IPS-18a (cell line): Measurements from ENCODE around the gene ACTG1.
"Not testable (repeated sequence)": the region's sequence is repeated elsewhere in the genome, so short reads cannot be mapped to it uniquely, and the experiment has no call there.

Experiments
- H3K27ac ChIP-seq: one replicate; pipeline ENCODE4 v1.5.1; 2013; ENCODE audit warnings: low read length
- H3K27me3 ChIP-seq: one replicate; pipeline ENCODE4 v1.6.1; 2013; ENCODE audit warnings: mild to moderate bottlenecking, low read length; ENCODE audit not compliant: control insufficient read depth, insufficient read depth
- H3K36me3 ChIP-seq: one replicate; pipeline ENCODE4 v1.6.1; 2013; ENCODE audit warnings: low read depth, low read length; ENCODE audit not compliant: control insufficient read depth
- H3K4me1 ChIP-seq: one replicate; pipeline ENCODE4 v1.6.1; 2013; ENCODE audit warnings: low read depth, low read length; ENCODE audit not compliant: control insufficient read depth
- H3K4me3 ChIP-seq: one replicate; pipeline ENCODE4 v1.5.1; 2013; ENCODE audit warnings: low read length
- H3K9ac ChIP-seq: one replicate; pipeline ENCODE4 v1.6.1; 2013; ENCODE audit warnings: mild to moderate bottlenecking, low read length, moderate library complexity
- H3K9me3 ChIP-seq: one replicate; pipeline ENCODE4 v1.6.1; 2013; ENCODE audit warnings: low read depth, low read length; ENCODE audit not compliant: control insufficient read depth

The ACTG1 gene

DNA sequence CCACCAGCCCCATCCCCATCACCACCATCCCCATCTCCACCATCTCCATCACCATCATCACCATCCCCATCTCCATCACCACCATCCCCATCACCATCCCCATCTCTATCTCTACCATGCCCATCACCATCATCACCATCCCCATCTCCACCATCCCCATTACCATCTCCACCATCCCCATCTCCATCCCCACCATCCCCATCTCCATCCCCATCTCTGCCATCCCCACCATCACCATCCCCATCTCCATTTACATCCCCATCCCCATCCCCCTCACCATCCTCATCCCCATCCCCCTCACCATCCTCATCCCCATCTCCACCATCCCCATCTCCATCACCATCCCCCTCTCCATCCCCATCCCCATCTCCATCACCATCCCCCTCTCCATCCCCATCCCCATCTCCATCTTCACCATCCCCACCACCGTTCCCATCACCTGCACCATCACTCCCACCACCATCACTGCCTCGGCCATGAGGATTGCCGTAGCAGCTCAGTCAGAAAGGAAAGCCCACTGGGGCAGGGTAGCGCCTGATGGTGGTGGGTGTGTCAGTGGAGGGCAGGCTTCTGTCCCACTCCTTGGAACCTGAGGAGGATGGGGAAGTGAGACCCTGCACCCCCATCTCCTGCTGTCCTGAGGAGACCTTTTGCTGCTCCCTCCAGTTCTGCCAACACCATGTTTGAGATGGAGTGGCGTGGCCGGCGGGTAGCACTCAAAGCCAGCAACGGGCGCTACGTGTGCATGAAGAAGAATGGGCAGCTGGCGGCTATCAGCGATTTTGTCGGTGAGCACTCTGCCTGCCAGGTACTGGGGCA, 23.1 kb upstream of the ACTG1 start:
- Histone ChIP-seq H3K9ac (no peak overlapping the region), H3K4me1 (no peaks in the 10 kb centered on the region), H3K36me3 (no peaks in the 10 kb centered on the region), H3K9me3 (no peaks in the 10 kb centered on the region), H3K27me3 (peaks cover 28% of the 10 kb centered on the region), H3K4me3 (no peak overlapping the region), H3K27ac (no peak overlapping the region)

GRCh38 chr17:81535007-81535328, 22.4 kb upstream of the ACTG1 start:
- no peak overlapping the region for H3K9ac ChIP-seq
- H3K27me3 ChIP-seq, result peaks cover 35% of the 10 kb centered on the region
- H3K27ac ChIP-seq, result no peak overlapping the region
- no peaks in the 10 kb centered on the region for H3K4me1 ChIP-seq
- no peaks in the 10 kb centered on the region for H3K9me3 ChIP-seq
- no peaks in the 10 kb centered on the region for H3K36me3 ChIP-seq
- H3K4me3 ChIP-seq, result no peak overlapping the region

DNA sequence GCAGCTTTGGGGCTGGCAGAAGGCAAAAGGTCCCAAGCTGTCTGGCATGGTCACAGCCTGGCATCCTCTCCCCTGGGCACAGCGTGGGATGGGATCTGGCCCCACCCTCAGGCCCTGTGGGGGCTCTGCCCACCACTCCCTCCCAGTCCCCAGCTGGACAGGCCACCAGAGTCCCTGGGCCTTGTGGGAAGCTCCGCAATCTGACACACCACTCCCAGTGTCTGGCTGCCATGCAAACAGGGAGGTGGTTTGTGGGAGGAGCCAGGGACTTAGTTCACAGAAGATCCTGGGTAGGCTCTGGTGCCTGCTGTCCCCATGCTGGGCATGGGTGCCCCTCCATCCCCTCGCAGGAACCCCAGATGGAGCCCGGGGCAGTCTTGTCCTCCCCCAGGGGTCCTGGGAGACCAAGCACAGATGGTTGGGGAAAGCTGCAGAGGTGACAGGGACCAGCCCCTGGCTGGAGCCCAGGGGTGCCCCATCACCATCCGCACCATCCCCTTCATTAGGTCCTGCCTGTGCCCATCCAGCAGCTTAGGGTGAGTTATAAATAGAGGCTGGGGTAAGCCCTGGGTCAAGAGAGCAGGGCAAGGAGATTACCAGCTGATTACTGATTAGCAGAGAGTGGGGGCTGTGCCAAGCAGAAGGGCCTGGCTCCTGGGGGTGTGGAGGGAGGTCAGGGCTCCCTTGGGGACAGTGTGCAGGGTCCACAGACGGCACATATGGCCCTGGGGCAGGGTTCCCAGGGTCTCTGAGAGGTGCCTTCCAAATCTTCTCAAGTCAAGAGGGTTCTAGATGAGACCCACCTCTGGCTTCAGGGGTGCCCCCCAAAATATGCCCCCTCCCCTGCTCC, 21.8 kb upstream of the ACTG1 start:
- Histone ChIP-seq H3K4me1 (no peaks in the 10 kb centered on the region), H3K27me3 (peaks cover 36% of the 10 kb centered on the region), H3K27ac (no peak overlapping the region), H3K4me3 (no peak overlapping the region), H3K9ac (no peak overlapping the region), H3K9me3 (no peaks in the 10 kb centered on the region), H3K36me3 (no peaks in the 10 kb centered on the region)

DNA sequence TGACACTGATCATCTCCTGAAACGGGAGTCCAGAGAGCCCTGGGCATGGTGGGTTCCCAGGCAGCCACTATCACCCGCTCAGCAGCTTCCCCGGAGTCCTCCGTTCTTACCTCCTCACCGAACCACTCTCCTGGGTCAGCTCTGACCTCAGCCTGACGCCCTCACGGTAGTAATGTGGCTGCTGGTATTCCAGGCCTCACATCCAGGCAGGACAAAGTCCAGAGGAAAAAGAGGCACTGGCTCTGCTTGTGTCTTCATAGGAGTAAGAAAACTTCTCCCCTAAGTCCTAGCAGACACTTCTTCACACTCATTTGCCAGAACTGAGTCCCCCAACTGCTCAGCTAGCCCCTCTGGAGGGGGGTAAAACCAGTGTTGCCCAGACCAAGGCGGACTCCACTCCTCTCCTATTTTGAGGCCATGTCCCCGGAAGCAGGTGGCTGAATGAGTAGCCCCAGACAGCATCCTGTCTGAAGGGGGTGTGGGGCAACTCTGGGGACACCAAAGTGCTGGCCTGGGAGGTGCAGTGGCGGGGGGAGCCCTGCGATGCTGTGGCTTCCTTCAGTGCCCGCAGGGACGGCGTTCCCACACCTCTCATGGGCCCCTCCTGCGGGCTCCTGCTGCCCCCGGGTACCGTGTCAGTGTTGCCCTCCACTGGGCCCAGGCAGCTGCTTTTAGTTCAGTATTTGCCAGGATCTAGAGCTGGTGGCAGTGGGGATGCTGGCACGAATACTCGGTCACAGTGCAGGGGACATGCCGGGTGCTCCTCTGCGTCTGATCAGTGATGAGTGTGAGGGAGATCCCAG, 20.9 kb upstream of the ACTG1 start:
- peaks cover 36% of the 10 kb centered on the region for H3K27me3 ChIP-seq
- no peak overlapping the region for H3K9ac ChIP-seq
- H3K4me3 ChIP-seq, result no peak overlapping the region
- H3K27ac ChIP-seq, result no peak overlapping the region
- H3K9me3 ChIP-seq, result no peaks in the 10 kb centered on the region
- no peaks in the 10 kb centered on the region for H3K4me1 ChIP-seq
- no peaks in the 10 kb centered on the region for H3K36me3 ChIP-seq

DNA sequence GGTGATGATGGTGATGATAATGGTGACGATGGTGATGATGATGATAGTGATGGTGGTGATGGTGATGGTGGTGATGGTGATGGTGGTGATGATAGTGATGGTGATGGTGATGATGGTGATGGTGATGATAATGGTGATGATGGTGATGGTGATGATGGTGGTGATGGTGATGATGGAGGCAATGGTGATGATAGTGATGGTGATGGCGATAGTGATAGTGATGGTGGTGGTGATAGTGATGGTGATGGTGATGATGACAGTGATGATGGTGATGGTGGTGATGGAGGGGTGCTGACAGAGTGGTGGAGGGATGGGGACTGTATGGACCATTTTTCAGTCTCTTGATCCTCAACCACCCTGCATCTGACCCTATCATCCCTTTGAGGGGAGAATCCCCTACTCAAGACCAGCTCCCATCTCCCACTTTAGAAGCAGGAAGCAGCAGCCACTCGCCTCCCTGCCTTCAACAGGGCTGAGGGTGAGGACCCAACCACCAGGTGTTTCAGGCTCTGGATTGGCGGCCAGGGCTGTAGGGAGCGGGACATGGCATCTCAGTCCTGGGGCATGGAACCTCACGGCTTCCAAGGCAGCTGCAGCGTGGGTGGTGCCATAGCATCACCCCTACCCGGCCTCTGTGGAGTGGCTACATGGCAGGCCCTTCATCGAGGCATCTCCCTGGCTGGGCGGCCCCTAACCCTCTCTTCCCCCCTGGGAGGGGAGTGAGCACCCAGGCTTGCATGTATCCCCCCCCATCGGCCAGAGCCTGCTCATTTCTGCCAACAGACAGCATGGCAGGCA, 20.1 kb upstream of the ACTG1 start:
- Histone ChIP-seq H3K27me3 (peaks cover 36% of the 10 kb centered on the region), H3K27ac (no peak overlapping the region), H3K9ac (no peak overlapping the region), H3K36me3 (no peaks in the 10 kb centered on the region), H3K4me1 (no peaks in the 10 kb centered on the region), H3K9me3 (no peaks in the 10 kb centered on the region), H3K4me3 (no peak overlapping the region)

DNA sequence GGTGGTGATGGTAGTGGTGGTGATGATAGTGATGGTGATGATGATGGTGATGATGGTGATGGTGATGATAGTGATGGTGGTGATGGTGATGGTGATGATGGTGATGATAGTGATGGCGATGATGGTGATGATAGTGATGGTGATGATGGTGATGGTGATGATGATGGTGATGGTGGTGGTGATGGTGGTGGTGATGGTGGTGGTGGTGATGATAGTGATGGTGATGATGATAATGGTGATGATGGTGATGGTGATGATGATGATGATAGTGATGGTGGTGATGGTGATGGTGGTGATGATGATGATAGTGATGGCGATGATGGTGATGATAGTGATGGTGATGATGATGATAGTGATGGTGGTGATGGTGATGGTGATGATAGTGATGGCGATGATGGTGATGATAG, 19.4 kb upstream of the ACTG1 start:
- peaks cover 36% of the 10 kb centered on the region for H3K27me3 ChIP-seq
- H3K9me3 ChIP-seq, H3K36me3 ChIP-seq, H3K27ac ChIP-seq, H3K4me3 ChIP-seq, H3K9ac ChIP-seq, H3K4me1 ChIP-seq: not testable (repeated sequence)

DNA sequence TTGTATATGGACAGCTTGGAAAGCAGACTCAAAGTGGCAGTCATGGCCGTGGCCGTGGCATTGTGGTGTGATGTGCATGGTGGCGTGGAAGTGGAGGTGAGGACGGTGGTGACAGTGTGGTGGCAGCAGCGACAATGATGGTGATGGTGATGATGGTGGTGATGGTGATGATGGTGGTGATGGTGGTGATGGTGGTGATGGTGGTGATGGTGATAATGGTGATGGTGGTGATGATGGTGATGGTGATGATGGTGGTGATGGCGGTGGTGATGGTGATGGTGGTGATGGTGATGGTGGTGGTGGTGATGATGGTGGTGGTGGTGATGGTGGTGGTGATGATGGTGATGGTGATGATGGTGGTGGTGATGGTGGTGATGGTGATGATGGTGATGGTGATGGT, 18.4 kb upstream of the ACTG1 start:
- not testable (repeated sequence) for H3K9me3 ChIP-seq, H3K9ac ChIP-seq, H3K4me1 ChIP-seq, H3K36me3 ChIP-seq, H3K27ac ChIP-seq, H3K4me3 ChIP-seq
- H3K27me3 ChIP-seq, result peaks cover 32% of the 10 kb centered on the region

DNA sequence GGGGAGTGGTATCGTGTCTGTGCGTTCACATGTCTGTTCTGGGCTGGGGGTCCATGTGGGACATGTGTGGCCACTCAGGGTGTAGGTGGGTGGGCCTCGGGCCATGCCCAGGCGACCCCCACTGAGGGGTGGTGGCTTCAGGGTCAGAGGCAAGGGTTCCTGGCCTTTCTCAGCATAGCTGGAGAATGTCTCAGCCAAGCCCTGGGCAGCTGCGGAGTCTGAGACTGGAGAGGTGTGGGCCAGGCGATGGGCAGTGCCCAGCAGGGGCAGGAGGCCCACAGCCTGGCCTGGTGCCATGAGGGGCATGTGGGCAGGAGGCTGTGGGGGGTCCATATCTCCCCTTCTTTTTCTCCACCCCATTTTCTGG, 16.8 kb upstream of the ACTG1 start:
- Histone ChIP-seq H3K9ac (no peak overlapping the region), H3K27ac (no peak overlapping the region), H3K36me3 (no peaks in the 10 kb centered on the region), H3K27me3 (peaks cover 24% of the 10 kb centered on the region), H3K4me3 (no peak overlapping the region), H3K4me1 (no peaks in the 10 kb centered on the region), H3K9me3 (no peaks in the 10 kb centered on the region)

- no peak overlapping the region for H3K9ac ChIP-seq
- no peak overlapping the region for H3K27ac ChIP-seq
- H3K4me1 ChIP-seq, result no peaks in the 10 kb centered on the region
- H3K4me3 ChIP-seq, result no peak overlapping the region
- H3K27me3 ChIP-seq, result peaks cover 19% of the 10 kb centered on the region
- no peaks in the 10 kb centered on the region for H3K9me3 ChIP-seq
- H3K36me3 ChIP-seq, result no peaks in the 10 kb centered on the region
These were observed 16.2 kb upstream of the ACTG1 start for GRCh38 chr17:81528651-81529436.

DNA sequence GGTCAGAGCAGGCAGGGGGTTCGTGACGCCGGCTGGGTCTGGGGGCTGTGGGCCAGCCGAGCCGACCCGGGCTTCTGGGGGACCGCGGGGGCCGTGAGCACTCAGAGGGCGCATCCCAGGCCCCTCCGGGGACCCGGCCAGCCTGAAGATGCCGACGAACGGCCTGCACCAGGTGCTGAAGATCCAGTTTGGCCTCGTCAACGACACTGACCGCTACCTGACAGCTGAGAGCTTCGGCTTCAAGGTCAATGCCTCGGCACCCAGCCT, 15.7 kb upstream of the ACTG1 start:
- Histone ChIP-seq H3K4me3 (no peak overlapping the region), H3K27me3 (peaks cover 17% of the 10 kb centered on the region), H3K36me3 (no peaks in the 10 kb centered on the region), H3K9ac (no peak overlapping the region), H3K4me1 (no peaks in the 10 kb centered on the region), H3K27ac (no peak overlapping the region), H3K9me3 (no peaks in the 10 kb centered on the region)
